Tibial nerve (tissue), 4 donors: ENCODE data around the gene CMIP.

Source experiments
- CTCF ChIP-seq, 5 experiments: fragments of 200-600 bp in 3 of 5; fragments of 450-650 bp in 2 of 5; sonication (generic) in 3 of 5; IDR thresholded peaks; one replicate each; pipeline ENCODE4 v1.5.1; 2016 to 2019; ENCODE audit warnings: antibody characterized with exemption in 5 of 5, mild to moderate bottlenecking in 3 of 5, moderate library complexity in 2 of 5
- EP300 ChIP-seq, 2 donors: sonication (generic); formaldehyde crosslinking; IDR thresholded peaks; one replicate each; pipeline ENCODE4 v1.6.1; 2017; ENCODE audit warnings: antibody characterized with exemption in 2 of 2, mild to moderate bottlenecking in 1 of 2
- POLR2A ChIP-seq, 2 donors: fragments of 450-650 bp; IDR thresholded peaks; one replicate each; pipeline ENCODE4 v1.6.1; 2017; ENCODE audit warnings: antibody characterized with exemption in 2 of 2, mild to moderate bottlenecking in 2 of 2, moderate library complexity in 2 of 2

GRCh38 chr16:81544700-81545271 lies 100.2 kb downstream of the CMIP start:
- no peak for TF ChIP-seq CTCF (IDR thresholded peaks at IDR 0.05)
- no peak for TF ChIP-seq POLR2A (IDR thresholded peaks at IDR 0.05)
- no peak for TF ChIP-seq EP300 (IDR thresholded peaks at IDR 0.05)
